Liver (tissue), 9 donors: ENCODE results near the gene COL23A1. TPM values are rescaled to one million over a fixed set of nuclear protein-coding genes. Genes with fewer than 3 reads are reported as not detected.

Experiments
- DNase-seq: peaks from one replicate; pipeline ENCODE4 v3.0.0-alpha.2; 2017; ENCODE audit warnings: low spot score
- H3K27ac ChIP-seq, 2 donors: one replicate each; pipeline ENCODE4 v1.7.0; 2013; ENCODE audit warnings: inconsistent platforms in 2 of 2, low read length in 2 of 2, control low read depth in 1 of 2, low read depth in 1 of 2, mild to moderate bottlenecking in 1 of 2
- H3K27me3 ChIP-seq, 4 donors: one replicate each; pipeline versions ENCODE4 v1.6.1 to v1.7.0; 2013; ENCODE audit warnings: low read length in 3 of 4, inconsistent platforms in 1 of 4, mild to moderate bottlenecking in 1 of 4, moderate library complexity in 1 of 4; ENCODE audit not compliant: control insufficient read depth in 4 of 4, insufficient read depth in 4 of 4
- H3K36me3 ChIP-seq, 4 donors: one replicate each; pipeline versions ENCODE4 v1.6.1 to v1.7.0; 2013; ENCODE audit warnings: low read length in 3 of 4, mild to moderate bottlenecking in 3 of 4, low read depth in 1 of 4, moderate library complexity in 1 of 4; ENCODE audit not compliant: control insufficient read depth in 4 of 4, insufficient read depth in 3 of 4
- H3K4me1 ChIP-seq, 4 donors: one replicate each; pipeline versions ENCODE4 v1.6.1 to v1.7.0; 2013; ENCODE audit warnings: low read length in 3 of 4, mild to moderate bottlenecking in 3 of 4, moderate library complexity in 1 of 4; ENCODE audit not compliant: control insufficient read depth in 4 of 4, insufficient read depth in 4 of 4
- H3K4me3 ChIP-seq, 3 donors: one replicate each; pipeline versions ENCODE4 v1.6.1 to v1.7.0; 2013; ENCODE audit warnings: low read length in 3 of 3, control low read depth in 1 of 3, low read depth in 1 of 3, mild to moderate bottlenecking in 1 of 3
- H3K9ac ChIP-seq, 2 donors: one replicate each; pipeline ENCODE4 v1.7.0; 2013; ENCODE audit warnings: low read length in 2 of 2, mild to moderate bottlenecking in 2 of 2, moderate library complexity in 2 of 2, control low read depth in 1 of 2, low read depth in 1 of 2
- H3K9me3 ChIP-seq, 4 donors: one replicate each; pipeline versions ENCODE4 v1.6.1 to v1.7.0; 2013; ENCODE audit warnings: low read length in 3 of 4; ENCODE audit not compliant: control insufficient read depth in 4 of 4
- FOXA1 ChIP-seq: IDR thresholded peaks from 2 replicates; pipeline ENCODE4 v1.6.1; 2016; ENCODE audit warnings: antibody characterized with exemption
- GABPA ChIP-seq, 2 donors: IDR thresholded peaks in 1 of 2; conservative IDR thresholded peaks in 1 of 2; 2 replicates each; pipeline ENCODE4 v1.6.1; 2016; ENCODE audit warnings: antibody characterized with exemption in 2 of 2, mild to moderate bottlenecking in 1 of 2, moderate library complexity in 1 of 2
- HNF4G ChIP-seq: IDR thresholded peaks from 2 replicates; pipeline ENCODE4 v1.6.1; 2016; ENCODE audit warnings: antibody characterized with exemption
- JUND ChIP-seq, 2 donors: IDR thresholded peaks; 2 replicates each; pipeline ENCODE4 v1.6.1; 2016; ENCODE audit warnings: antibody characterized with exemption in 2 of 2
- NR2F2 ChIP-seq: IDR thresholded peaks from 2 replicates; pipeline ENCODE4 v1.6.1; 2016; ENCODE audit warnings: antibody characterized with exemption
- TAF1 ChIP-seq: conservative IDR thresholded peaks from 2 replicates; pipeline ENCODE4 v1.6.1; 2016; ENCODE audit warnings: antibody characterized with exemption, mild to moderate bottlenecking
- YY1 ChIP-seq: IDR thresholded peaks from 2 replicates; pipeline ENCODE4 v1.6.1; 2016; ENCODE audit warnings: antibody characterized with exemption, mild to moderate bottlenecking
- WGBS: extraction: QIAGEN DNeasy Blood & Tissue Kit; methylation state at CpG from one replicate; pipeline ENCODE4 v1.1.7; 2013; 5-methylcytosine and 5-hydroxymethylcytosine counted together
- polyA plus RNA-seq, 2 donors: library from polyadenylated mRNA; stranded (reverse) in 1 of 2; unstranded in 1 of 2; fragments of 200-250 nt in 1 of 2; fragments of >200 nt in 1 of 2; fragmentation: Nextera tagmentation in 1 of 2; extraction: Ambion mirVana in 1 of 2; gene quantifications; one replicate each; pipeline versions ENCODE4 v1.2.1 to v1.2.3, GENCODE V29; 2013 to 2015
- total RNA-seq, 2 donors: library from RNA; depleted of rRNA; stranded (reverse); fragments of >200 nt; gene quantifications; one replicate each; pipeline ENCODE4 v1.2.3, GENCODE V29; 2014
- TF ChIP-seq, protein P1 (sequence below): IDR thresholded peaks from 2 replicates; pipeline ENCODE4 v1.6.1; 2016; ENCODE audit warnings: antibody characterized with exemption
- TF ChIP-seq, protein P2 (sequence below): IDR thresholded peaks from 2 replicates; pipeline ENCODE4 v1.6.1; 2016; ENCODE audit warnings: antibody characterized with exemption, mild to moderate bottlenecking
- TF ChIP-seq, protein P3 (sequence below): fragments of 150-350 bp; IDR thresholded peaks from 2 replicates; pipeline ENCODE4 v1.5.1; 2017; ENCODE audit warnings: improper control_type of control experiment, low read depth, low read length; ENCODE audit not compliant: missing input control
- donor health status: healthy.
- donor health status: healthy.
- donor health status: healthy.
- donor health status: healthy.
- donor health status: healthy.

COL23A1 gene
- total and polyA plus RNA-seq, 4 donors = 0.08 to 1.4 (median 0.27) TPM

DNA sequence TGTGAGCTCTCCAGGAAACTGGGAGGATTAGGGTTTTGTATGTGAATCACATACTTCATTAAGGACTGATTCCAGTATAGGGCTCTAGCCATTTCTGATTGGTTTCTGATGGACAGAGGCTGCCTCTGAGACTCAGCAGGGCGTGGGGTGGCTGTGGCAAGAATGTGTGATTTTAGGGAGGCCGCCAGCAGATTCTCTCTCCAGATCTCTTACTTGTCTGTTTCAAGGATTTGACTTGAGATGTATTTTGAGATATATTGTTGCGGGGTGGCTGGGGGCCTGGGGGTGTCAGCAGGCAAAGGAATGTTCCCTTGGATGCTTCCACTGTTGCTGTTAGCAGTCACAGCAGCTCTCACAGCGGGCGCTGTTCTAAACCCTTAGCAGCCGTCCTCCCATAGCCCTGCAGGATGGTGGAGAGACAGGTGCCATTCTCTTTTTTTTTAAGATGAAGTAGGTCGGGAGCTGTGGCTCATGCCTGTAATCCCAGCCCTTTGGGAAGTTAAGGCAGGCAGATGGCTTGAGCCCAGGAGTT, 393.8 kb downstream of the COL23A1 start (continued):
- TF ChIP-seq, protein P1, sequence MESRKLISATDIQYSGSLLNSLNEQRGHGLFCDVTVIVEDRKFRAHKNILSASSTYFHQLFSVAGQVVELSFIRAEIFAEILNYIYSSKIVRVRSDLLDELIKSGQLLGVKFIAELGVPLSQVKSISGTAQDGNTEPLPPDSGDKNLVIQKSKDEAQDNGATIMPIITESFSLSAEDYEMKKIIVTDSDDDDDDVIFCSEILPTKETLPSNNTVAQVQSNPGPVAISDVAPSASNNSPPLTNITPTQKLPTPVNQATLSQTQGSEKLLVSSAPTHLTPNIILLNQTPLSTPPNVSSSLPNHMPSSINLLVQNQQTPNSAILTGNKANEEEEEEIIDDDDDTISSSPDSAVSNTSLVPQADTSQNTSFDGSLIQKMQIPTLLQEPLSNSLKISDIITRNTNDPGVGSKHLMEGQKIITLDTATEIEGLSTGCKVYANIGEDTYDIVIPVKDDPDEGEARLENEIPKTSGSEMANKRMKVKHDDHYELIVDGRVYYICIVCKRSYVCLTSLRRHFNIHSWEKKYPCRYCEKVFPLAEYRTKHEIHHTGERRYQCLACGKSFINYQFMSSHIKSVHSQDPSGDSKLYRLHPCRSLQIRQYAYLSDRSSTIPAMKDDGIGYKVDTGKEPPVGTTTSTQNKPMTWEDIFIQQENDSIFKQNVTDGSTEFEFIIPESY = no peak
- TF ChIP-seq GABPA (IDR thresholded peaks at IDR 0.05 in 1 of 2, conservative IDR thresholded peaks at IDR 0.05 in 1 of 2) = no peak

DNA sequence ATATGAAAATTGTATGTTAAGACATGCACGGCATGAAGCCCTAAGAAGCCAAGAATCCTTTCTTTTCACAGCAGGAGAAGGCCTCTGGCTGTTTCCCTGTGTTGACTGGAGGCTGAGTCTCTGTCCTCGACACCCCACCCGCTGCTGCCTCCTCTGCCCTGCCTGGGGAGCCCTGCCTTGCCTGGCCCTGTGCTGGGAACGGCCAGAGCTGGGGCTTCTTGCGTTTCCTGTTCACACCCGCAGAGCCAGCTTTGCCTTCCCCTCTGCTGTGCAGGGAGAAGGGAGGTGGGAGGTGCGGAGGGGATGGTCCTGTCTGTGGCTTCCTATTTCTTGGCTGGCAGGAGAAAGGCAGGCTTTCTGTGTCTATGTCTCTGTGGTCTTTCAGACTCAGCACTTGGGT, 396.2 kb downstream of the COL23A1 start:
- Histone ChIP-seq H3K27ac (no peak overlapping the region), H3K27me3 (no peaks in the 10 kb centered on the region), H3K9ac (no peak overlapping the region), H3K4me3 (no peak overlapping the region), H3K36me3 (no peaks in the 10 kb centered on the region), H3K9me3 (no peaks in the 10 kb centered on the region), H3K4me1 (peaks cover 4 to 17% (median 6%) of the 10 kb centered on the region in 4 donors)
- DNase-seq = no peak
- 72% methylated on average over 7 of the region's 7 CpGs for WGBS
- TF ChIP-seq NR2F2 = no peak
- TF ChIP-seq JUND (IDR thresholded peaks at IDR 0.05) = no peak
- TF ChIP-seq, protein P2, sequence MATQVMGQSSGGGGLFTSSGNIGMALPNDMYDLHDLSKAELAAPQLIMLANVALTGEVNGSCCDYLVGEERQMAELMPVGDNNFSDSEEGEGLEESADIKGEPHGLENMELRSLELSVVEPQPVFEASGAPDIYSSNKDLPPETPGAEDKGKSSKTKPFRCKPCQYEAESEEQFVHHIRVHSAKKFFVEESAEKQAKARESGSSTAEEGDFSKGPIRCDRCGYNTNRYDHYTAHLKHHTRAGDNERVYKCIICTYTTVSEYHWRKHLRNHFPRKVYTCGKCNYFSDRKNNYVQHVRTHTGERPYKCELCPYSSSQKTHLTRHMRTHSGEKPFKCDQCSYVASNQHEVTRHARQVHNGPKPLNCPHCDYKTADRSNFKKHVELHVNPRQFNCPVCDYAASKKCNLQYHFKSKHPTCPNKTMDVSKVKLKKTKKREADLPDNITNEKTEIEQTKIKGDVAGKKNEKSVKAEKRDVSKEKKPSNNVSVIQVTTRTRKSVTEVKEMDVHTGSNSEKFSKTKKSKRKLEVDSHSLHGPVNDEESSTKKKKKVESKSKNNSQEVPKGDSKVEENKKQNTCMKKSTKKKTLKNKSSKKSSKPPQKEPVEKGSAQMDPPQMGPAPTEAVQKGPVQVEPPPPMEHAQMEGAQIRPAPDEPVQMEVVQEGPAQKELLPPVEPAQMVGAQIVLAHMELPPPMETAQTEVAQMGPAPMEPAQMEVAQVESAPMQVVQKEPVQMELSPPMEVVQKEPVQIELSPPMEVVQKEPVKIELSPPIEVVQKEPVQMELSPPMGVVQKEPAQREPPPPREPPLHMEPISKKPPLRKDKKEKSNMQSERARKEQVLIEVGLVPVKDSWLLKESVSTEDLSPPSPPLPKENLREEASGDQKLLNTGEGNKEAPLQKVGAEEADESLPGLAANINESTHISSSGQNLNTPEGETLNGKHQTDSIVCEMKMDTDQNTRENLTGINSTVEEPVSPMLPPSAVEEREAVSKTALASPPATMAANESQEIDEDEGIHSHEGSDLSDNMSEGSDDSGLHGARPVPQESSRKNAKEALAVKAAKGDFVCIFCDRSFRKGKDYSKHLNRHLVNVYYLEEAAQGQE = no peak
- TF ChIP-seq TAF1 = no peak
- TF ChIP-seq YY1 = no peak
- TF ChIP-seq, protein P1 = no peak
- no peak for TF ChIP-seq HNF4G
- TF ChIP-seq, protein P3, sequence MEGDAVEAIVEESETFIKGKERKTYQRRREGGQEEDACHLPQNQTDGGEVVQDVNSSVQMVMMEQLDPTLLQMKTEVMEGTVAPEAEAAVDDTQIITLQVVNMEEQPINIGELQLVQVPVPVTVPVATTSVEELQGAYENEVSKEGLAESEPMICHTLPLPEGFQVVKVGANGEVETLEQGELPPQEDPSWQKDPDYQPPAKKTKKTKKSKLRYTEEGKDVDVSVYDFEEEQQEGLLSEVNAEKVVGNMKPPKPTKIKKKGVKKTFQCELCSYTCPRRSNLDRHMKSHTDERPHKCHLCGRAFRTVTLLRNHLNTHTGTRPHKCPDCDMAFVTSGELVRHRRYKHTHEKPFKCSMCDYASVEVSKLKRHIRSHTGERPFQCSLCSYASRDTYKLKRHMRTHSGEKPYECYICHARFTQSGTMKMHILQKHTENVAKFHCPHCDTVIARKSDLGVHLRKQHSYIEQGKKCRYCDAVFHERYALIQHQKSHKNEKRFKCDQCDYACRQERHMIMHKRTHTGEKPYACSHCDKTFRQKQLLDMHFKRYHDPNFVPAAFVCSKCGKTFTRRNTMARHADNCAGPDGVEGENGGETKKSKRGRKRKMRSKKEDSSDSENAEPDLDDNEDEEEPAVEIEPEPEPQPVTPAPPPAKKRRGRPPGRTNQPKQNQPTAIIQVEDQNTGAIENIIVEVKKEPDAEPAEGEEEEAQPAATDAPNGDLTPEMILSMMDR = no peak
- TF ChIP-seq FOXA1 = no peak
